Spinal cord (tissue), 10 donors: ENCODE results near the gene PI4KA. TPM values are rescaled to one million over a fixed set of nuclear protein-coding genes. Genes with fewer than 3 reads are reported as not detected.
"Not testable (repeated sequence)": the region's sequence is repeated elsewhere in the genome, so short reads cannot be mapped to it uniquely, and the experiment has no call there.

ENCODE experiments used
- DNase-seq, 6 donors: peaks; one replicate each; pipeline versions ENCODE4 v3.0.0 to v3.0.0-alpha.2; 2013 to 2015; ENCODE audit warnings: low spot score in 6 of 6, low read depth in 4 of 6
- H3K27ac ChIP-seq: one replicate; pipeline ENCODE4 v1.5.1; 2013; ENCODE audit warnings: low read depth, low read length, control low read depth
- H3K27me3 ChIP-seq: one replicate; pipeline ENCODE4 v1.6.1; 2013; ENCODE audit warnings: low read length; ENCODE audit not compliant: control insufficient read depth, insufficient read depth
- H3K36me3 ChIP-seq: one replicate; pipeline ENCODE4 v1.6.1; 2013; ENCODE audit warnings: low read length; ENCODE audit not compliant: control insufficient read depth, insufficient read depth
- H3K4me1 ChIP-seq: one replicate; pipeline ENCODE4 v1.6.1; 2013; ENCODE audit warnings: low read length; ENCODE audit not compliant: control insufficient read depth, insufficient read depth
- H3K4me3 ChIP-seq: one replicate; pipeline ENCODE4 v1.5.1; 2013; ENCODE audit warnings: low read depth, low read length, control low read depth
- H3K9me3 ChIP-seq: one replicate; pipeline ENCODE4 v1.6.1; 2013; ENCODE audit warnings: low read length; ENCODE audit not compliant: control insufficient read depth, insufficient read depth
- WGBS: methylation state at CpG from one replicate; pipeline ENCODE4 v1.1.5; 2013; ENCODE audit warnings: missing lambda C conversion rate; ENCODE audit not compliant: insufficient coverage; 5-methylcytosine and 5-hydroxymethylcytosine counted together
- polyA plus RNA-seq, 2 donors: library from polyadenylated mRNA; unstranded; fragments of 120-200 nt; gene quantifications; one replicate each; pipeline ENCODE4 v1.2.1, GENCODE V29; 2013; ENCODE audit not compliant: insufficient read length in 2 of 2
- total RNA-seq, 2 donors: library from RNA; depleted of rRNA in 1 of 2; stranded (reverse); fragments of 120-200 nt in 1 of 2; fragments of >200 nt in 1 of 2; gene quantifications; one replicate each; pipeline versions ENCODE4 v1.2.3 to v1.2.4, GENCODE V29; 2013 to 2014
- donor health status: healthy.

Gene PI4KA
- total and polyA plus RNA-seq, 4 donors = 57.6 to 136 (median 89.5) TPM

- WGBS = no CpG with 5 or more reads among the region's 12 CpGs
- not testable (repeated sequence) for H3K4me3 ChIP-seq, H3K27me3 ChIP-seq, H3K36me3 ChIP-seq, H3K27ac ChIP-seq, H3K9me3 ChIP-seq, H3K4me1 ChIP-seq, DNase-seq
These were observed 163.4 kb downstream of the PI4KA start for GRCh38 chr22:20695205-20695604.

- H3K36me3 ChIP-seq, H3K27me3 ChIP-seq, H3K9me3 ChIP-seq, H3K27ac ChIP-seq, H3K4me3 ChIP-seq, DNase-seq, H3K4me1 ChIP-seq: not testable (repeated sequence)
- WGBS = no CpG with 5 or more reads among the region's 14 CpGs
These were observed 164.4 kb downstream of the PI4KA start for GRCh38 chr22:20694256-20694655.

- not testable (repeated sequence) for H3K4me3 ChIP-seq, H3K36me3 ChIP-seq, H3K9me3 ChIP-seq, H3K27ac ChIP-seq, H3K4me1 ChIP-seq, DNase-seq, H3K27me3 ChIP-seq
- WGBS = 100% methylated on average over 4 of the region's 7 CpGs
These were observed 165.7 kb downstream of the PI4KA start for GRCh38 chr22:20692926-20693325.

GRCh38 chr22:20690586-20691317 is 167.9 kb downstream of the PI4KA start:
- not testable (repeated sequence) for H3K27me3 ChIP-seq, DNase-seq, H3K9me3 ChIP-seq, H3K36me3 ChIP-seq, H3K4me3 ChIP-seq, H3K27ac ChIP-seq, H3K4me1 ChIP-seq
- WGBS = 76% methylated on average over 12 of the region's 15 CpGs

GRCh38 chr22:20687356-20688172 is 171.0 kb downstream of the PI4KA start:
- H3K4me1 ChIP-seq, H3K36me3 ChIP-seq, H3K27me3 ChIP-seq, H3K9me3 ChIP-seq, H3K4me3 ChIP-seq, H3K27ac ChIP-seq, DNase-seq: not testable (repeated sequence)
- 97% methylated on average over 12 of the region's 29 CpGs for WGBS

GRCh38 chr22:20685764-20686163 is 172.8 kb downstream of the PI4KA start:
- not testable (repeated sequence) for H3K4me3 ChIP-seq, H3K27ac ChIP-seq, H3K4me1 ChIP-seq, H3K27me3 ChIP-seq, H3K9me3 ChIP-seq, H3K36me3 ChIP-seq, DNase-seq
- 80% methylated on average over 5 of the region's 11 CpGs for WGBS

GRCh38 chr22:20678792-20679435 is 179.7 kb downstream of the PI4KA start:
- H3K27ac ChIP-seq, H3K4me3 ChIP-seq, H3K27me3 ChIP-seq, H3K4me1 ChIP-seq, H3K36me3 ChIP-seq, DNase-seq, H3K9me3 ChIP-seq: not testable (repeated sequence)
- WGBS = no CpG with 5 or more reads among the region's 13 CpGs

GRCh38 chr22:20677684-20678242 is 180.8 kb downstream of the PI4KA start:
- no peaks in the 10 kb centered on the region for H3K4me1 ChIP-seq
- H3K4me3 ChIP-seq = no peak overlapping the region
- no CpG with 5 or more reads among the region's 2 CpGs for WGBS
- H3K27ac ChIP-seq = no peak overlapping the region
- H3K27me3 ChIP-seq = no peaks in the 10 kb centered on the region
- H3K9me3 ChIP-seq = no peaks in the 10 kb centered on the region
- no peak for DNase-seq
- no peaks in the 10 kb centered on the region for H3K36me3 ChIP-seq

- H3K4me1 ChIP-seq, H3K27me3 ChIP-seq, H3K4me3 ChIP-seq, H3K36me3 ChIP-seq, DNase-seq, H3K27ac ChIP-seq, H3K9me3 ChIP-seq: not testable (repeated sequence)
- WGBS = no CpG with 5 or more reads among the region's 1 CpG
These were observed 183.0 kb downstream of the PI4KA start for GRCh38 chr22:20675613-20676012.
